GM21717 (cell line): Measurements from ENCODE around the gene CDC45.

Source experiments
- ATAC-seq: cut with Tn5 transposase; IDR thresholded peaks from one replicate; pipeline ENCODE4 v1.9.1; 2021; ENCODE audit warnings: mild to moderate bottlenecking, moderate library complexity; ENCODE audit not compliant: unreplicated experiment

Gene CDC45

GRCh38 chr22:19492504-19493174 is 12.9 kb downstream of the CDC45 start:
- ATAC-seq, result no peak

- ATAC-seq, result no peak
Measured at GRCh38 chr22:19494001-19494560, 14.4 kb downstream of the CDC45 start.

- ATAC-seq, result no peak
Measured at GRCh38 chr22:19494676-19495173, 15.0 kb downstream of the CDC45 start.

GRCh38 chr22:19495562-19496323 is 16.0 kb downstream of the CDC45 start:
- no peak for ATAC-seq

- ATAC-seq, result no peak
Measured at GRCh38 chr22:19496324-19496630, 16.6 kb downstream of the CDC45 start.

GRCh38 chr22:19497245-19497644 is 17.5 kb downstream of the CDC45 start:
- no peak for ATAC-seq

GRCh38 chr22:19498154-19498865 is 18.6 kb downstream of the CDC45 start:
- no peak for ATAC-seq

GRCh38 chr22:19498866-19499190 is 19.1 kb downstream of the CDC45 start:
- no peak for ATAC-seq

- no peak for ATAC-seq
Measured at GRCh38 chr22:19499236-19499879, 19.6 kb downstream of the CDC45 start.

- ATAC-seq, result no peak
Measured at GRCh38 chr22:19499880-19500242, 20.1 kb downstream of the CDC45 start.

- ATAC-seq, result no peak
Measured at GRCh38 chr22:19501897-19502447, 22.3 kb downstream of the CDC45 start.

GRCh38 chr22:19503367-19503766 is 23.6 kb downstream of the CDC45 start:
- no peak for ATAC-seq

- no peak for ATAC-seq
Measured at GRCh38 chr22:19503869-19504268, 24.1 kb downstream of the CDC45 start.

GRCh38 chr22:19504900-19505734 is 25.4 kb downstream of the CDC45 start:
- ATAC-seq, result no peak

- no peak for ATAC-seq
Measured at GRCh38 chr22:19505735-19506126, 26.0 kb downstream of the CDC45 start.

- no peak for ATAC-seq
Measured at GRCh38 chr22:19506212-19506611, 26.5 kb downstream of the CDC45 start.

- no peak for ATAC-seq
Measured at GRCh38 chr22:19507534-19507861, 27.8 kb downstream of the CDC45 start.

- ATAC-seq, result no peak
Measured at GRCh38 chr22:19508024-19508776, 28.5 kb downstream of the CDC45 start.

- ATAC-seq, result no peak
Measured at GRCh38 chr22:19509191-19509590, 29.5 kb downstream of the CDC45 start.

GRCh38 chr22:19509923-19510322 is 30.2 kb downstream of the CDC45 start:
- no peak for ATAC-seq
